Hair follicle dermal papilla cell (primary cell): ENCODE data around the gene MTMR11. TPM values are rescaled to one million over a fixed set of nuclear protein-coding genes. Genes with fewer than 3 reads are reported as not detected.

Source experiments
- total RNA-seq: library from RNA; depleted of rRNA; stranded (reverse); fragments of >200 nt; gene quantifications from 2 replicates; pipeline ENCODE4 v1.2.3, GENCODE V29; 2012

Gene MTMR11
- 12.0 and 15.1 TPM in 2 replicates for total RNA-seq

GRCh38 chr1:149936170-149936991 is at the start of gene MTMR11:
Gene MTMR11, minus strand, starts transcription at chr1:149936879. Its CDS starts 232 bp downstream, at chr1:149936647.

GRCh38 chr1:149927563-149928400 is 8.9 kb downstream of the MTMR11 start, which contains the start of gene SF3B4:
Gene SF3B4, minus strand, starts transcription at chr1:149927803. Its CDS starts 44 bp downstream, at chr1:149927759.

GRCh38 chr1:149917571-149918144 is 19.0 kb downstream of the MTMR11 start, which contains the start of gene SV2A:
Gene SV2A, minus strand, starts transcription at chr1:149917844. Its CDS starts 4,004 bp downstream, at chr1:149913840.

GRCh38 chr1:149899460-149900284 is 37.0 kb downstream of the MTMR11 start, which contains the start of gene BOLA1:
Gene BOLA1, plus strand, starts transcription at chr1:149899568. Its CDS starts 492 bp downstream, at chr1:149900060.

Other genes with a start within 250 kb of the MTMR11 start
- not detected in 2 replicates for gene FCGR1A, start 154.2 kb downstream of the MTMR11 start, total RNA-seq
- 7.8 and 8.4 TPM in 2 replicates for gene BOLA1, start 37.3 kb downstream of the MTMR11 start, total RNA-seq
- gene SV2A, start 19.0 kb downstream of the MTMR11 start, total RNA-seq: 23.8 and 27.3 TPM in 2 replicates
- gene SF3B4, start 9.1 kb downstream of the MTMR11 start, total RNA-seq: 10.7 and 12.9 TPM in 2 replicates
- gene OTUD7B, start 73.8 kb upstream of the MTMR11 start, total RNA-seq: 17.7 and 24.7 TPM in 2 replicates
- 34.9 and 36.5 TPM in 2 replicates for gene VPS45, start 130.9 kb upstream of the MTMR11 start, total RNA-seq
- gene PLEKHO1, start 213.0 kb upstream of the MTMR11 start, total RNA-seq: 48.5 and 66.8 TPM in 2 replicates